Amygdala (tissue), 56 donors: ENCODE measurements around the gene CYFIP1.

Experiments used
- DNase-seq, 56 donors: peaks; one replicate each; lab custom pipeline; 2025; lab: John Stamatoyannopoulos, UW

Gene CYFIP1

GRCh38 chr15:22969489-22969888 lies 10.7 kb downstream of the CYFIP1 start:
- DNase-seq: no peak

GRCh38 chr15:22968366-22968765 lies 11.8 kb downstream of the CYFIP1 start:
- DNase-seq: peak in 1 of 56 donors; percentile 28

- no peak for DNase-seq
These were observed 12.9 kb downstream of the CYFIP1 start for GRCh38 chr15:22967084-22967770.

GRCh38 chr15:22966321-22967083 lies 13.7 kb downstream of the CYFIP1 start:
- no peak for DNase-seq

- no peak for DNase-seq
These were observed 16.5 kb downstream of the CYFIP1 start for GRCh38 chr15:22963641-22964040.

GRCh38 chr15:22962611-22963010 lies 17.6 kb downstream of the CYFIP1 start:
- DNase-seq: no peak

- DNase-seq: no peak
These were observed 18.4 kb downstream of the CYFIP1 start for GRCh38 chr15:22961762-22962161.

GRCh38 chr15:22960556-22960955 lies 19.6 kb downstream of the CYFIP1 start:
- DNase-seq: no peak

GRCh38 chr15:22960126-22960525 lies 20.0 kb downstream of the CYFIP1 start:
- no peak for DNase-seq

- DNase-seq: no peak
These were observed 20.7 kb downstream of the CYFIP1 start for GRCh38 chr15:22959321-22960101.

GRCh38 chr15:22958487-22959280 lies 21.5 kb downstream of the CYFIP1 start:
- no peak for DNase-seq

GRCh38 chr15:22956978-22957260 lies 23.2 kb downstream of the CYFIP1 start:
- peak in 1 of 56 donors; percentile 53 for DNase-seq

GRCh38 chr15:22956257-22956977 lies 23.8 kb downstream of the CYFIP1 start:
- DNase-seq: peak in 17 of 56 donors; percentile 27 to 66 (median 42)

GRCh38 chr15:22955544-22956119 lies 24.5 kb downstream of the CYFIP1 start:
- no peak for DNase-seq

- DNase-seq: no peak
These were observed 25.2 kb downstream of the CYFIP1 start for GRCh38 chr15:22954798-22955543.

GRCh38 chr15:22954326-22954725 lies 25.8 kb downstream of the CYFIP1 start:
- DNase-seq: no peak

- DNase-seq: no peak
These were observed 27.2 kb downstream of the CYFIP1 start for GRCh38 chr15:22952796-22953579.
